A375 (cell line): ENCODE results near the gene MYL12B. TPM values are rescaled to one million over a fixed set of nuclear protein-coding genes. Genes with fewer than 3 reads are reported as not detected.

Experiments
- total RNA-seq: library from RNA; depleted of rRNA; stranded (reverse); fragments of >200 nt; shearing (Covaris generic); gene quantifications from 2 replicates; pipeline ENCODE4 v1.2.3, GENCODE V29; 2014; rRNA removed

MYL12B gene
- 182 and 206 TPM in 2 replicates for total RNA-seq

DNA sequence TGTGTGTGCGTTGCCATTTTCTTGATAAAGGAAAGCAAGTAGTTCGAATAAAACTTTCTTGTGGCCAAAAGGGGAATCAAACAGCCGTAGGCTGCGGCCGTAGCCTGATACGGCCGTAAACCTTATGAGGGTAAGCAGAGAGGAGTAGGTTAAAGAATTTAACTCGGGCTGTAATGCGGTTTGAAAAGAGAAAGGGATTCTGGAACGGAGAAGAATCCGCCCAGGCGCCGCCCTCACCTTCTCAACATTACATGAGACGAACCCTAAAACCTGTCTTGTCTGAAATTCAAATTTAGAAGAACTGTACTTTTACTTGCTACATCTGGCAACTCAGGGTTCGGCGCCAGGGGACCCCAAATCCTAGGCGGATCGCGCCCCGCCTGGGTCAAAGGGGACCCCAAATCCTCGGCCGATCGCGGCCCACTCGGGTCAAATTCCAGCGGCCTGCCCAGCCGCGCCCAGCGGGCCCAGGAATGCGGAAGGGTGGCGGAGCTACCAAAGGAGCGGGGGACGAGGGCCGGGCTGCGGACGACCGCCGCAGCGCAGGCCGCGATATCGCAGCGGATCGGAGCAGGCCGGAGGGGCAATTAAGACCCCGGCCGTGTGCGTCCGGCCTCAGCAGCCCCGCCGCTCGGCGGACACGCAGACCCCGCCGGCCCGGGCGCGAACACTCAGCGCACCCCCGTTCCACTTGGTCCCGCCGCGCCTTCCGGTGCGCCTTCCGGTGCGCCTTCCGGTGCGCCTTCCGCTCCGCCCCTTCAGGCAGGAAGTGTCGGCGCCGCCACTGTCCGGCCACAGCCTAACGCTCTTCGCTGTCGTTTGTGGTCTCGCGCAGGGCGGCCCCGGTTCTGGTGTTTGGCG lies at the start of gene MYL12B:
Gene MYL12B (plus strand): TSS at position 761 of the 861 bp plus-strand sequence. CDS start 10,766 bp downstream, outside the sequence.

DNA sequence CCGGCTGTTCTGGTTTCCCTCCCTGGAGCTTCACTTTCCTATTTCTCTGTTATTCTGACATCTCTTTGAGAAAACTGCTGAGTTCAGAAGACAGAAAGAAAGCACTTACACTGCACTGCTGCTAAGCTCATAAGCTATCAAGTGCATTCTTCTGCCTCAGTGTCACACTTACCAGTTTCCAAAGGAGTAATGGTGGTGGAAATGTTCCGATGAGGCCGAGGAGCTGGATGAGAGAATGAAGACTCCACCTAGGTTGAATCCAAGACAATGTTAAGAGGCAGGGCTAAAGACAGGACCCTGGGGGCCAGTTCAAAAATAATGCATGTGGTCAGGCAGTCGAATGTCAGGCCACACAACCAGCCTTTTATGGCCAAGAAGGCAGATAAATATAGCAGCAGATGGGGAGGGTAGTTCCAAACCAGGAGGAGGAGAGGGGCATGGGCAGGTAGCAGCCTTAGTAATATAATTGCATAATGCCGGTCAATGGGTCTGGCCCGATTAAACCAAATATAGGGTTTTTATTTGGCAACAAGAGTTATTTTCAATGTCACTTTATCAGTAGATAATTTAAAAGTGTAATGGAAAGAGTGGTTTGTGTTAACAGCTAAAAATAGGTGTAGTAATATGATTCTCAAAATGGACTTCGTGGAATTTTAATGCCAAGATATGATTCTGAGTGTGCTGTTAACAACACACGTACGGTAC lies 42.1 kb upstream of the MYL12B start, which contains the start of gene MYOM1:
Gene MYOM1 (minus strand): TSS at position 338 of the 705 bp plus-strand sequence. CDS start 4,745 bp downstream, outside the sequence.

DNA sequence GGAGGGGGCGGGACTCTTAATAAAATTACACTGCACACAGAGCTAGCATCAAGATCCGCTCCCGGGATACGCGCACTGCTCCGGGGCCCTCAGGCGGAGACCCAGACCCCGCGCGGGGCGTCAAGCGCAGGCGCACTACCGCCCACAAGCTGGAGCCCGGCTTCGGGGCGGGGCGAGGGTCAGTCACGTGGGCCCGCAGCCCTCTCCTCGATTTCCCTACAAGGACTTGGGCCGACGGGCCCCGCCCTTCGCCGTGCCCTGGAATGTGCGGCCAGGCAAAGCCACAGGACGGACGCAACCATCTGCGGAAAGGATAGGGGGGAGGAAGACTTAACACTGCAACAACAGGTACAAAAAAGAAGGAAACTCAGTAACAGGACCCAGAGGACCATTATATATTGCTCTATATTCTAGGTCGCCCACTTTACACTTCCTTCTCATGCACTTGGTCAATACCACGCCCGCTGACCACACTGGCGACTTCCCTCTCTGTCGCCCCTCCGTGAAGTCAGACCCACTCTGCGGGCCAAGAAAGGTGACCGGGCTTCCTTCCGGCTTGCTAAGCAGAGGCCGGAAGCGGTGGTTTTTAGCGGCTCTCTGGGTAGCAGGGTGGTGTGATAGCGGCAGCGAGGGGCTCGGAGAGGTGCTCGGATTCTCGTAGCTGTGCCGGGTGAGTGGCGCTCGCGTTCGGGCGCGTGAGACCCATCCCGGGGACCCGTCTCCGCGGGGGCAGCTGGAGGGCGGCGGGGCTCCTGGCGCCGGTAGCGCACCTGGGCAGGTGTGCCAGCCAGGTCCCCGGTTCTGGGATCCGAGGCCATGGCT lies 14.5 kb upstream of the MYL12B start, which contains the start of gene MYL12A:
Gene MYL12A (plus strand): TSS at position 562 of the 822 bp plus-strand sequence. CDS start 5,447 bp downstream, outside the sequence.

Other genes starting within 250 kb of the MYL12B start
- gene LPIN2, start 249.0 kb upstream of the MYL12B start, total RNA-seq = 14.0 and 15.3 TPM in 2 replicates
- 0.08 and 0.41 TPM in 2 replicates for gene MYOM1, start 42.2 kb upstream of the MYL12B start, total RNA-seq
- gene MYL12A, start 14.3 kb upstream of the MYL12B start, total RNA-seq = 230 and 256 TPM in 2 replicates
- gene TGIF1, start 188.0 kb downstream of the MYL12B start, total RNA-seq = 60.6 and 67.9 TPM in 2 replicates